Gastroesophageal sphincter (tissue), 3 donors: ENCODE measurements around the gene KCNH2.

ENCODE experiments used
- CTCF ChIP-seq, 4 experiments: fragments of 200-600 bp in 2 of 4; fragments of 450-650 bp in 2 of 4; sonication (generic) in 1 of 4; IDR thresholded peaks; one replicate each; pipeline ENCODE4 v1.5.1; 2017 to 2019; ENCODE audit warnings: antibody characterized with exemption in 4 of 4, mild to moderate bottlenecking in 2 of 4, moderate library complexity in 2 of 4
- EP300 ChIP-seq: sonication (generic); formaldehyde crosslinking; IDR thresholded peaks from one replicate; pipeline ENCODE4 v1.6.1; 2017; ENCODE audit warnings: antibody characterized with exemption, mild to moderate bottlenecking
- POLR2A ChIP-seq, 2 donors: fragments of 450-650 bp; IDR thresholded peaks; one replicate each; pipeline ENCODE4 v1.6.1; 2017; ENCODE audit warnings: antibody characterized with exemption in 2 of 2, mild to moderate bottlenecking in 2 of 2, moderate library complexity in 1 of 2
- POLR2AphosphoS5 ChIP-seq: sonication (generic); formaldehyde crosslinking; IDR thresholded peaks from one replicate; pipeline ENCODE4 v1.6.1; 2017; ENCODE audit warnings: antibody characterized with exemption

- no peak for TF ChIP-seq CTCF (IDR thresholded peaks at IDR 0.05)
- TF ChIP-seq POLR2A (IDR thresholded peaks at IDR 0.05): no peak
- no peak for TF ChIP-seq EP300
- TF ChIP-seq POLR2AphosphoS5: no peak
Observed at GRCh38 chr7:150970424-150970823, 7.7 kb downstream of the KCNH2 start.
